ENCODE data around the gene SLC24A4.

SLC24A4 gene

GRCh38 chr14:92460916-92461579 lies 138.1 kb downstream of the SLC24A4 start:
- no peak for DNase-seq

GRCh38 chr14:92461891-92462290 lies 138.9 kb downstream of the SLC24A4 start:
- no peak for DNase-seq

GRCh38 chr14:92462568-92462967 lies 139.6 kb downstream of the SLC24A4 start:
- DNase-seq = no peak

- no peak for DNase-seq
These were observed 140.2 kb downstream of the SLC24A4 start for GRCh38 chr14:92463141-92463540.

DNA sequence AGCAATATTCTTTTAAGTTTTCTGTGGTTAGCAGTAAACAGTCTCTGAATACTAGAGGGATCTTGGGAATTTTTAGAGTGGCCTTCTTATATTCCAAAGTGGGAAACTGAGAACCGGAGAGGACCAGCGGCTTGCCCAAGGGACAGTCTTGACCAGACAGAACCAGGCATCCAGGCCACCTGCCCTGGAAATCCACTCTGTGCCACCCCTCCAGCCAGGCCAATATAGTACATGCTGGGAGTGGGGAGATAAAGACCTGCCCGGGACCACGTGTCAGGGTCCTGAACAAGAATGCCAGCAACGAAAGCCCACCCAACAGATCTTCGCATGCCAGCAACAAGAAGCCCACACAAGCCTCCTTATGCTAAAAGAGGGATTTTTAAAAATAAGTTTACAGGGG lies 141.2 kb downstream of the SLC24A4 start:
- no peak for DNase-seq

GRCh38 chr14:92464716-92465115 lies 141.8 kb downstream of the SLC24A4 start:
- DNase-seq = no peak

DNA sequence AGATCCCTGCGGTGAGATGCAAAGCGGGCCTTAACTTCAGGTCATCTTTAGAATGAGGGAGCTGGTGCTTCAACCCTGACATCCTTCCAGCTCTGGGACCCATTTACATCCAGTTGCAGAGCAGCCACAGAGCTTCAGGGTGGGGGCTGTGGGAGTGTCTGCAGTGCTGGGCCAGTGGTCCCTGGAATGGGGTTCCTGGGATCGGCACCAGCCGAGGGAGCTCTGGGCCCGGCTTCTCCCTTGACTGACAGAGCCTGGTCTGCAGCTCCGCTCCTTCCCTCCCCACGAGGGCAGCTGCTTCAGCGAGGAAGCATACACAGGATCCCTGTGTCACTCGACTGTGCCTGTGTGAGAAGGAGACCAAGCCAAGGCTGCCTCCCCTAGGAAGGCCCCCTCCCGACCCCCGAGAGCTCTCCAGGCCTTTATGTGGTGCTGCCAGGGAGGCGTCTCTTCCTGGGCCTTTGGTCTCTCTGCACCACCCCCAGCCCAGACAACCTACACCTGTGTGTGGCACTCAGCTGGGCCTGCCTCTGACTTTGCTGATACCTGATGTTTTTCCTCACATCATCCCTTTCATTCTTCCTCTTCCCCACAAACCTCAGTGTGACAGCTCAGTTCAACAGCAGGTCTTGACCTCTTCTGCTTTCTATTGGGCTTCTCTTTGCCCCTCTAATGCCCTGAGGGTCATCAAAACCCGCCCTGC lies 142.5 kb downstream of the SLC24A4 start:
- no peak for DNase-seq

DNA sequence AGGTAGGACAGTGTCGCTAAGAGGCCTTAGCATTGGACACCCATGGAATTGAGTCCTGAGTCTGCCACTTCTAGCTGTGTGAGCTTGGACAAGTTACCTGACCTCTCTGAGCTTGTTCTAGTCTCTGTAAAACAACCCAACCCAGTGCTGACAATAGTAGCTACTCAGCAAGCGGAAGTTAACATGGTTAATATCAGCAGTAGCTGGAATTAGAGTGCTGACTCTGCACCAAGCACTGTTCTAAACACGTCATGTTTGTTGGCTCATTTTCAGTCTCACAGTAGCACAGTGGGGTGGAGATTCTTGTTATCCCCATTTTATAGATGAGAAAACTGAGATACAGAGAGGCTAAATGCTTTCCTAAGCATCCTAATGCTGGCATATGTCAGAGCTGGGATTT lies 143.1 kb downstream of the SLC24A4 start:
- no peak for DNase-seq

DNA sequence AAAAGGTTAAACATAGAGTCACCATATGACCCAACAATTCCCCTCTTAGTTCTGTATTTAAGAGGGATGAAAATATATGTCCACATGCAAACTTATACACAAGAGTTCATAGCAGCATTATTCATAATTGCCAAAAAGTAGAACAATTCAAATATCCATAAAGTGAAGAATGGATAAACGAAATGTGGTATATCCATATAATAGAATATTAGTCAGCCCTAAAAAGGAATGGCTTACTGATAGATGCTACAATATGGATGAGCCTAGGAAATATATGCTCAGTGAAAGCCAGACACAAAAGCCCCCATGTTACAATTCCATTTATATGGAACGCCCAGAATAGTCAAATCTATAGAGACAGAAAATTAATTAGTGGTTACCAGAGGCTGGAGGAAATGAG lies 146.6 kb downstream of the SLC24A4 start:
- no peak for DNase-seq

DNA sequence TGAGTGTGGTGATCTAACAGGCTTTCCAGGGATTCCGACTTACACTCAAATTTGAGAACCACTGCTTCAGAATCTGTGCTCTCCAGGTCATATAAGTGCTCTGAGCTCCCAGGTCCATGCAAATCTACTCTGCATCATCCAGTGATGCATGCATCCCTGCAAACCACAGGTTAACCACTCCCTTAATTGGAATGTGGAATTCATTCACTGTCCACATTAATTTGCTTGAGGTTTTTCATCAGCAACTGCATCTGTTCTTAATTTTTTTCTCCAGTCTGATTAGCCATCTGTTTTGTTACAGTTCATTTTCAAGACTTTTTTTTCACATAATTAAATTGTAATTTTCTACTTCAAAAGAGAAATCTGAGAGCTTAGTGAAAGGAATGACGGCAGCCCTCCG lies 147.2 kb downstream of the SLC24A4 start:
- DNase-seq = no peak

DNA sequence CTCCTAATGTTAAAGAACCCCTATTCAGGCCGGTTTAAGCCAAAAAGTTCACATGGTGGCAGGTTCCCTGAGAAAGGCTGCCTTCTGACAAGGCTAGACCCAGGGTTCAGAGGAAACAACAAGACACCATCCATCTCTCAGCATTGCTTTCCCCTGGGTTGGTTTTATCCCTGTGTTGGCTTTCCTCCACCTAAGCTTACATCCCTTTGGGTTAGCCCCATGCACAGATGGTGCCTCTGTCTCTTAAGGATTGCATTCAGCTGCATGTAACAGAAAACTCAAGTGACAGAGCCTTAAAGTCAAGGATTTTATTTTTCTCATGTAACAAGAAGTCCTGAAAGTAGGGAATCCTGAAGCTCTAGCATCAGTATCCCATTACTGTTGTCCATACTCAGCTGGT lies 147.8 kb downstream of the SLC24A4 start:
- no peak for DNase-seq

DNA sequence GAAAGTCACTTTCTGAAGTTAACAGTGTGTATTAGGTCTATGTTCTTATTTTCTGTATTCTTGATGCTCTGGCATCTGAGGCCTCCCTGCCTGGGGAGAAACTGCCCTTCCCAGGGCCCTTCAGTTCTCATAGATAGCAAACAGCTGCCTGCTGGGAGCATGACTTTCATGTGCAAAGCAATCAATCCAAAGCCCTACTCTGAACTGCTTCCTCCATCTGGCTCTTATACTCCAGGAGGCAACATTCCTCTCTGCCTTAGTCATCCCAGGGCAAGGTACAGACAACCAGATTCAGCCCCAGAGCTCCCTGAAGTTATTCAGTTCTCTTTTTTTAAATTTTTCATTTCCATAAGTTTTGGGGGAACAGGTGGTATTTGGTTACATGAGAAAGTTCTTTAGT lies 149.0 kb downstream of the SLC24A4 start:
- no peak for DNase-seq

DNA sequence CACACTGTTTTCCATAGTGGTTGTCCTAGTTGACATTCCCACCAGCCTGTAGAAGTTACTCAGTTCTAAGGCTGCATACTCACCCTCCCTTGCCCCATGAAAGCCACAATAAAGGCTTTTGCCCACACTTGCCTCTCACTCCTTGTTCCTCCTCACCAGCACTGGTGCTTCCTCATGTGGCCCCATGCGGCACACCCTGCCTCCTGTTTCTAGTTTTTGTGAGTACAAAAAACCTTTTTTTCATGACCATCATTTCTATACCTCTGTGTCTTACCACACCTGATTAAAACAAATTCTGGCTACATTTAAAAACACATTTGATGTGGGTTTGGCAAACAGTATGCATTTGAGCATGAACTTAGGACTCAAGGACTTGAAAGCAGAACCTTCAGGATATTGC lies 149.9 kb downstream of the SLC24A4 start:
- no peak for DNase-seq

DNA sequence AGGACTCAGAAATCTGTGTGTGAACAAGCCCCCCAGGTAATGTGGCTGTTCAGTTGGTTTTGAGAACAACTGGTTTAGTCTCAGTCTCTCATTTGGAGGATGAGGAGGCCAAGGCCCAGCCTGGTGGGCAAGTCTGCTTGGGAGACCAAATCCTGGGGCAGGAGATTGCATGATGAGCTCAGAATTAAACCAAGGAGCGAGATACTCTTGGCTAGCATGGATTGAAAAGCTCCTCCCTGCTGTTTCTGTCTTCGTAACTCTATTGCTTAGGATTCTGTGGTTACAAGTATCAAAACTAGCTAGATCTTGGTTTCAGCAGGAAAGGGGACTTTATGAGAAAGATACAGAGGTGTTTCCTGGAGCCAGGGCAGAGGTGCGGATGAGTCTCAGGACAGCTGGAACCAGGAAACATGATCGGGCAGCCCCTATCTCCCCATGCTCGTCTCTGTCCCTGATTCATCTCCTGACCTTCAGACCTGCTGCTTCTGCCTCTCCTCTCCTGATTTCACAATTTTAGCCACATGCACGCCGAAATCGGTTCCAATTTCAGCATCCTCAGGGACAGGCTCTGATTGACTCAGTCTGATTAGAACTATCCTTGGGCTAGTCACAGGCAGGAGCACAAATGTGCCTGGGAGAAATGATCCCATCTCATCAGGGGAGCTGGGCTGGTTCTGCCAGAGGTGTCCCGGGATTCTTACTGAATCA lies 150.4 kb downstream of the SLC24A4 start:
- no peak for DNase-seq

DNA sequence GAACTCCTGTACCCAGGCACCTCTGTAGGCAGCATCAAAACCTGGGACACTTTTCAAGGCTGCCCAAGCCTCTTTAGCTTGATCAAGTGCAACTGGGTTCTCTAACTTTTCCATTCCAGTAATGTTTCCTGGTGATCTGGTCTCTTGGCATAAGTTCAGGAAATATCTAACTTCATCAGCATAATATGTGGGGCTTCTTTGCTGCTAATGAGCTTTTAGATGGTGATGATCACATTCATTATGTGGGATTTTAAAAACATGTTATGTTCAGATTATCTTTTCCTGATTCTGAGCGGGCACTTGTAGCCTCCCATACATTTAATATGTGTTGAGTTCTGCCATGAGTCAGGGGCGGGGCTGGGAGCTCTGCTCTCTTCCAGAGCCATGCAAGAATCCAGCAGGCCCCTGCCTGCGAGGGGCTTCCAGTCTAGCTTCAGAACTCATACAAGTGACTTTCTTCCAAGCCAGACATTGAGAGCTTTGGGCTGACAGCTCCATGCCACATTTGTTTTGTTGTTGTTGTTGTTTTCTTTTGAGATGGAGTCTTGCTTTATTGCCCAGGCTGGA lies 151.1 kb downstream of the SLC24A4 start:
- no peak for DNase-seq

DNA sequence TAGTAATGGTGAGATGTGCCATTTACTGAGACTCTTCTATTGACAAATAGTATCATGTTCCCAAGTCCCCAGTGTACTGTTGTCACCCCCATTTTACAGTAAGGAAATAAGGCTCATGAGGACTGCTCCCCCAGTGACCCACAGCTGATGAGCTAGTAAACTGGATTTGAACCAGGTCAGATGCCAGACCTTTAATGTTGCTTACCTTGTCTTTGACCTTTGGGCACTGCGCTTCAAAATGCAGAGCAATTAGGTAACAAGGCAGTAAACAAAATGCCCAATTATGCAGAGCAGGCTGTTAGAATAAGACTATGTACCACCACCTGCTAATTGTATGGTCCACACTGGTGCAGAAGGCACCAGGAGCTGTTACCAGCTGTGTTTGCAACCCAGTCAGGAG lies 152.1 kb downstream of the SLC24A4 start:
- DNase-seq = no peak

DNA sequence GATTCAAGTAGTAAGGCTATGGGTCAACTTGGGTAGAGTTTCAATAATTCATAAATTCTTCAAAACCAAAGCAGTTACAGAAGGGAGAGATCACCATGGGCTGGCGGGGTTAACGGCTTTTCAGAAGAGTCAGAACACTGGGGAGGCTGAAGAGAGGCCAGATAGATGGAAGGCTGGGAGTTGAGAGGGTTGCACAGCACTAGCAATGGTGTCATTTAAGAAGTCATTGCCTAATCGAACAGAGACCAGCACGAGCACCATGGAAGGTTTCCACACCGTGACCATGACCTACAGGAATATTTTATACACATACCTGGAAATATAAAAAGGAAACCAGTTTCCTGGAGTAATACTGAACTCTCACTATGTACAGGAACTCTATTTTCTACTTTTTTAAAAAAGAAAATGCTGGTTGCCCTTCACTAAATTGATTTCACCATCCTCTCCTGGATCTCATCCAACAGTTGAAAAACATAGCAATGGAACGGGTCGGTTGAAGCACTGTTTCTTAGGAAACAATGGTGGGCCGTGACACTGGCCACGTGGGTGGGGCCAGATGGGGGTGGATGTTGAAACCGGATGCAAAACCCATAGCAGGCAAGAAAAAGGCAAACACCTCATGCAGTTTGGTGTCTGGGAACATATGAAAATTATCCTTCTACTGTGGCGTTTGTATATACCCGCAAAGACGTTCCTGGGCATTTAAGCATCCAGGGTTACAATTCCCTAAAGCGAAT lies 152.7 kb downstream of the SLC24A4 start:
- DNase-seq = no peak

DNA sequence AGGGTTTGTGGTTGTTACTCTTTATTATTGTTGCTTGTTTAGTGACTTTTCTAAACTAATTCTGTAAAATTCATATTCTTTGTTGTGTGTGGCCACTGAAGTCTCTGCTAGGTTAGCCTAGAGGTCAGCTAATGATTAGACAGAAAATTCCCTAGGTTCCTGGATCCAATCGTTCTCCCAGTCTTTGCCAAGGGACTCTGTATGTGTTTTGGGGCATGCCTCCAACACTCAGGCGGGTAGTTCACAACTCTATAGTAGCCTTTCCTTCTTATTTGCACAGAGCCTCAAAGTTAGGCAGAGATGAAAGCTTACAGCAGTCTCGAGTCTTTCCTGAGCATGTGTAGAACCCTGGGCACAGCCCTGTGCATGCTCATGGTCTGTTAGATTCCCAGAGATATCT lies 157.9 kb downstream of the SLC24A4 start:
- DNase-seq = no peak

DNA sequence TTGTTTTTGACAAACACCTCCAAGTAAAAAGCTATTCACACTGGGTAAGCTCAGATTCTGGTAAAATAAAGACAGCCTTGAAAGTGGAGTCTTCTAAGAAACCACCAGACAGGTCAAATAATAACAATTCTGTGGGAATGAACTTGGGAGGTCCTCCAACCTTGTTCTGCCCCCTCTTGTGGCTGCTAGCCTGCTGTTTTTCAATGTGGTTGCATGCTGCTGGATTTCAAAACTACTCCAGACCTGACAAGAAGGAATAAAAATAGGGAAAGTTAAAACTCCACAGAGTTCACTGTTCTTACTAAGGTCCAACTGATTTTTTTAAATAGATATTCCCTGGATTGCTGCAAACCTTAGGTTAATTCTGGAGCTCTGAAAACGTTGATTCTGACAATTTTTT lies 158.4 kb downstream of the SLC24A4 start:
- DNase-seq = no peak

- no peak for DNase-seq
These were observed 159.0 kb downstream of the SLC24A4 start for GRCh38 chr14:92481811-92482555.

- no peak for DNase-seq
These were observed 159.8 kb downstream of the SLC24A4 start for GRCh38 chr14:92482621-92483319.
